HEK293 (cell line): Measurements from ENCODE around the gene FAM163A.

Source experiments
- YY1 ChIP-seq: fragments of 450-650 bp; formaldehyde crosslinking; IDR thresholded peaks from 2 replicates; pipeline ENCODE4 v1.5.1; 2018; ENCODE audit warnings: missing biosample characterization, missing genetic modification characterization
- ZBTB20 ChIP-seq: fragments of 450-650 bp; formaldehyde crosslinking; IDR thresholded peaks from 2 replicates; pipeline ENCODE4 v1.5.1; 2016; ENCODE audit warnings: missing biosample characterization, missing genetic modification characterization
- ZBTB48 ChIP-seq: fragments of 450-650 bp; formaldehyde crosslinking; IDR thresholded peaks from 2 replicates; pipeline ENCODE4 v1.5.1; 2016; ENCODE audit warnings: missing biosample characterization, missing genetic modification characterization
- ZBTB7A ChIP-seq: fragments of 450-650 bp; formaldehyde crosslinking; IDR thresholded peaks from 2 replicates; pipeline ENCODE4 v1.5.1; 2016; ENCODE audit warnings: low read depth, missing biosample characterization, missing genetic modification characterization
- ZNF302 ChIP-seq: fragments of 450-650 bp; formaldehyde crosslinking; IDR thresholded peaks from 2 replicates; pipeline ENCODE4 v1.5.1; 2016; ENCODE audit warnings: missing biosample characterization, missing genetic modification characterization, low read depth
- TF ChIP-seq, protein P1 (sequence below): fragments of 450-650 bp; formaldehyde crosslinking; conservative IDR thresholded peaks from 2 replicates; pipeline ENCODE4 v1.5.1; 2016; ENCODE audit warnings: low read depth, missing biosample characterization, missing genetic modification characterization
- TF ChIP-seq, protein P2 (sequence below): fragments of 450-650 bp; formaldehyde crosslinking; IDR thresholded peaks from 2 replicates; pipeline ENCODE4 v1.5.1; 2016; ENCODE audit warnings: missing biosample characterization, missing genetic modification characterization
- TF ChIP-seq, protein P3 (sequence below): IDR thresholded peaks from 2 replicates; pipeline ENCODE4 v1.6.1; 2011; ENCODE audit warnings: mild to moderate bottlenecking, low read depth, low read length, borderline replicate concordance

DNA sequence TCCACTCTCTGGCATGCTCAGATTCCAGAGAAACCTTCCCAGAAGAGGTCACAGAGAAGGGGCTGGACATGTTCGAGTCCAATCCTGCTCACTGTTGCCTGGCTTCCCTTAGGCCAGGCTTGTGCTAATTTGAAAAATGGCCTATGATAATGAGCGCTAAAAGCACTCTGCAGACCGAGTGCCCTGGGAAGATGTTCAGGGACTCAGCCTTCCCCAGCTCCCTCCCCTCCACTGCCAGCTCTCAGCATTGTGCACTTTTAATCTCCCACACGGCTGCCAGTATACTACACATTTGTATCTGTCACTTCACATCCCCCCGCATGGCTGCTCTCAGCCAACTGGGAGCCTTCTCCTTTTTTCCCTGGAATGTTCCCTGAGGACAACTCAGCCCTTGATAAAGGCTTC lies 24.1 kb downstream of the FAM163A start:
- TF ChIP-seq, protein P1, sequence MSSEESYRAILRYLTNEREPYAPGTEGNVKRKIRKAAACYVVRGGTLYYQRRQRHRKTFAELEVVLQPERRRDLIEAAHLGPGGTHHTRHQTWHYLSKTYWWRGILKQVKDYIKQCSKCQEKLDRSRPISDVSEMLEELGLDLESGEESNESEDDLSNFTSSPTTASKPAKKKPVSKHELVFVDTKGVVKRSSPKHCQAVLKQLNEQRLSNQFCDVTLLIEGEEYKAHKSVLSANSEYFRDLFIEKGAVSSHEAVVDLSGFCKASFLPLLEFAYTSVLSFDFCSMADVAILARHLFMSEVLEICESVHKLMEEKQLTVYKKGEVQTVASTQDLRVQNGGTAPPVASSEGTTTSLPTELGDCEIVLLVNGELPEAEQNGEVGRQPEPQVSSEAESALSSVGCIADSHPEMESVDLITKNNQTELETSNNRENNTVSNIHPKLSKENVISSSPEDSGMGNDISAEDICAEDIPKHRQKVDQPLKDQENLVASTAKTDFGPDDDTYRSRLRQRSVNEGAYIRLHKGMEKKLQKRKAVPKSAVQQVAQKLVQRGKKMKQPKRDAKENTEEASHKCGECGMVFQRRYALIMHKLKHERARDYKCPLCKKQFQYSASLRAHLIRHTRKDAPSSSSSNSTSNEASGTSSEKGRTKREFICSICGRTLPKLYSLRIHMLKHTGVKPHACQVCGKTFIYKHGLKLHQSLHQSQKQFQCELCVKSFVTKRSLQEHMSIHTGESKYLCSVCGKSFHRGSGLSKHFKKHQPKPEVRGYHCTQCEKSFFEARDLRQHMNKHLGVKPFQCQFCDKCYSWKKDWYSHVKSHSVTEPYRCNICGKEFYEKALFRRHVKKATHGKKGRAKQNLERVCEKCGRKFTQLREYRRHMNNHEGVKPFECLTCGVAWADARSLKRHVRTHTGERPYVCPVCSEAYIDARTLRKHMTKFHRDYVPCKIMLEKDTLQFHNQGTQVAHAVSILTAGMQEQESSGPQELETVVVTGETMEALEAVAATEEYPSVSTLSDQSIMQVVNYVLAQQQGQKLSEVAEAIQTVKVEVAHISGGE (tag by site-specific recombination) = no peak
- TF ChIP-seq ZBTB7A (tag by site-specific recombination) (no peak), ZNF302 (tag by site-specific recombination) (no peak), YY1 (tag by site-specific recombination) (no peak), ZBTB48 (tag by site-specific recombination) (no peak), ZBTB20 (tag by site-specific recombination) (no peak)
- TF ChIP-seq, protein P2, sequence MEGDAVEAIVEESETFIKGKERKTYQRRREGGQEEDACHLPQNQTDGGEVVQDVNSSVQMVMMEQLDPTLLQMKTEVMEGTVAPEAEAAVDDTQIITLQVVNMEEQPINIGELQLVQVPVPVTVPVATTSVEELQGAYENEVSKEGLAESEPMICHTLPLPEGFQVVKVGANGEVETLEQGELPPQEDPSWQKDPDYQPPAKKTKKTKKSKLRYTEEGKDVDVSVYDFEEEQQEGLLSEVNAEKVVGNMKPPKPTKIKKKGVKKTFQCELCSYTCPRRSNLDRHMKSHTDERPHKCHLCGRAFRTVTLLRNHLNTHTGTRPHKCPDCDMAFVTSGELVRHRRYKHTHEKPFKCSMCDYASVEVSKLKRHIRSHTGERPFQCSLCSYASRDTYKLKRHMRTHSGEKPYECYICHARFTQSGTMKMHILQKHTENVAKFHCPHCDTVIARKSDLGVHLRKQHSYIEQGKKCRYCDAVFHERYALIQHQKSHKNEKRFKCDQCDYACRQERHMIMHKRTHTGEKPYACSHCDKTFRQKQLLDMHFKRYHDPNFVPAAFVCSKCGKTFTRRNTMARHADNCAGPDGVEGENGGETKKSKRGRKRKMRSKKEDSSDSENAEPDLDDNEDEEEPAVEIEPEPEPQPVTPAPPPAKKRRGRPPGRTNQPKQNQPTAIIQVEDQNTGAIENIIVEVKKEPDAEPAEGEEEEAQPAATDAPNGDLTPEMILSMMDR (tag by site-specific recombination) = no peak
- TF ChIP-seq, protein P3, sequence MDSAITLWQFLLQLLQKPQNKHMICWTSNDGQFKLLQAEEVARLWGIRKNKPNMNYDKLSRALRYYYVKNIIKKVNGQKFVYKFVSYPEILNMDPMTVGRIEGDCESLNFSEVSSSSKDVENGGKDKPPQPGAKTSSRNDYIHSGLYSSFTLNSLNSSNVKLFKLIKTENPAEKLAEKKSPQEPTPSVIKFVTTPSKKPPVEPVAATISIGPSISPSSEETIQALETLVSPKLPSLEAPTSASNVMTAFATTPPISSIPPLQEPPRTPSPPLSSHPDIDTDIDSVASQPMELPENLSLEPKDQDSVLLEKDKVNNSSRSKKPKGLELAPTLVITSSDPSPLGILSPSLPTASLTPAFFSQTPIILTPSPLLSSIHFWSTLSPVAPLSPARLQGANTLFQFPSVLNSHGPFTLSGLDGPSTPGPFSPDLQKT = no peak
